Panc1 (cell line): ENCODE data around the gene GMPR.

Source experiments
- POLR2AphosphoS5 ChIP-seq: IDR thresholded peaks from 2 replicates; pipeline ENCODE4 v1.6.1; 2012; ENCODE audit warnings: mild to moderate bottlenecking, low read depth, low read length, moderate library complexity
- TF ChIP-seq, protein P1 (sequence below): fragments of 450-650 bp; IDR thresholded peaks from 2 replicates; pipeline ENCODE4 v1.5.1; 2017; ENCODE audit warnings: mild to moderate bottlenecking

- no peak for TF ChIP-seq POLR2AphosphoS5
- TF ChIP-seq, protein P1, sequence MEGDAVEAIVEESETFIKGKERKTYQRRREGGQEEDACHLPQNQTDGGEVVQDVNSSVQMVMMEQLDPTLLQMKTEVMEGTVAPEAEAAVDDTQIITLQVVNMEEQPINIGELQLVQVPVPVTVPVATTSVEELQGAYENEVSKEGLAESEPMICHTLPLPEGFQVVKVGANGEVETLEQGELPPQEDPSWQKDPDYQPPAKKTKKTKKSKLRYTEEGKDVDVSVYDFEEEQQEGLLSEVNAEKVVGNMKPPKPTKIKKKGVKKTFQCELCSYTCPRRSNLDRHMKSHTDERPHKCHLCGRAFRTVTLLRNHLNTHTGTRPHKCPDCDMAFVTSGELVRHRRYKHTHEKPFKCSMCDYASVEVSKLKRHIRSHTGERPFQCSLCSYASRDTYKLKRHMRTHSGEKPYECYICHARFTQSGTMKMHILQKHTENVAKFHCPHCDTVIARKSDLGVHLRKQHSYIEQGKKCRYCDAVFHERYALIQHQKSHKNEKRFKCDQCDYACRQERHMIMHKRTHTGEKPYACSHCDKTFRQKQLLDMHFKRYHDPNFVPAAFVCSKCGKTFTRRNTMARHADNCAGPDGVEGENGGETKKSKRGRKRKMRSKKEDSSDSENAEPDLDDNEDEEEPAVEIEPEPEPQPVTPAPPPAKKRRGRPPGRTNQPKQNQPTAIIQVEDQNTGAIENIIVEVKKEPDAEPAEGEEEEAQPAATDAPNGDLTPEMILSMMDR: no peak
Observed at GRCh38 chr6:16314296-16314695, 75.9 kb downstream of the GMPR start.
